ENCODE measurements around the gene PRKCB.

DNA sequence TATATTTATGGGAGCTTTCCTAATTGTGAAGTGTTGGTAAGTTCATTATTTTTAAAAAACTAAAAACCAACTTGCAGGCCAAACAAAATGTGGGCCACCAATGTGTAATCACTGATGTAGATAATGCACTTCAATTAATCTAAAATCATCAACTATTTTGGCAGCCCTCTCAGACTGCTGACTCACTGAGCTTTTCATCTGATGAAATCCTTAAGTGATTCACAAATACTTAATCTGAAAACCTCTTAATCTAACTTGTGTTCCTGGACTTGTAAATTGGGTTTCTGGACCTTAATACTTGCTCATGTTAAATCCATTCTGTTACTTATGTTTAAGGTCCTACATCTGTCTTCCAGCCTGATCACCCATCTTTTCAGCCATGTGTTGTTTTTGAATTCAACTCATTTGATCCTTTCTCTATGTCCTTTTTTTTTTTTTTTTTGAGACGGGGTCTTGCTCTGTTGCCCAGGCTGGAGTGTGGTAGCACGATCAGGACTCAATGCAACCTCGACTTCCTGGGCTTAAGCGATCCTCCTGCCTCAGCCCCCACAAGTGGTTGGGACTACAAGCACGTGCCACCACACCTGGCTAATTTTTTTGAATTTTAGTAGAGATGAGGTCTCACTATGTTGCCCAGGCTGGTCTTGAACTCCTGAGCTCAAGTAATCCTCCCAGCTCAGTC, 39.0 kb downstream of the PRKCB start:
- TF ChIP-seq CTCF (IDR thresholded peaks at IDR 0.05) (no peak), POLR2A (IDR thresholded peaks at IDR 0.05) (no peak), POLR2AphosphoS5 (IDR thresholded peaks at IDR 0.05) (no peak)
